ENCODE data around the gene ST6GALNAC6. TPM values are rescaled to one million over a fixed set of nuclear protein-coding genes. Genes with fewer than 3 reads are reported as not detected.
A peak's percentile ranks its signal among the peaks of the same experiment; 100 is the strongest.

Gene ST6GALNAC6
- total and polyA plus RNA-seq, 12 donors: 32.8 to 52.0 (median 42.5) TPM

DNA sequence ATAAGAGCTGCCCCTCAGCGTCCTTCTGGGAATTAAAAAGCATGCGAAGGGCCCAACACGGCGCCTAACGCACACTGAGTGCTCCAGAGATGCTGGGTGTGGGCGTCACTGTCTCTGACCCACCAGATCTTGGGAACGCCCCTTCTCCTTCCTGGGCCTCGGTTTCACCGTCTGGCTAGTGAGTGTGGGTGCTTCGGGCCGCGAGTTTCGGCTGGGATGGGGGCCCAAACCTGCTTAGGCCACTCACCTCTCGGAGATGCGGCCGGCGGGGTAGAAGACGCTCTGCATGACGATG lies 27.4 kb upstream of the ST6GALNAC6 start:
- Histone ChIP-seq H3K27me3 (peaks cover 6 to 86% (median 39%) of the 10 kb centered on the region in 7 donors), H3K4me1 (peaks cover 19 to 41% (median 33%) of the 10 kb centered on the region in 9 donors), H3K9me3 (no peaks in the 10 kb centered on the region), H3K4me3 (peak overlapping the region in 5 of 10 donors; percentile 1 to 36 (median 18)), H3K27ac (no peak overlapping the region), H3K36me3 (no peaks in the 10 kb centered on the region)
- no peak for ATAC-seq
- TF ChIP-seq, protein P1, sequence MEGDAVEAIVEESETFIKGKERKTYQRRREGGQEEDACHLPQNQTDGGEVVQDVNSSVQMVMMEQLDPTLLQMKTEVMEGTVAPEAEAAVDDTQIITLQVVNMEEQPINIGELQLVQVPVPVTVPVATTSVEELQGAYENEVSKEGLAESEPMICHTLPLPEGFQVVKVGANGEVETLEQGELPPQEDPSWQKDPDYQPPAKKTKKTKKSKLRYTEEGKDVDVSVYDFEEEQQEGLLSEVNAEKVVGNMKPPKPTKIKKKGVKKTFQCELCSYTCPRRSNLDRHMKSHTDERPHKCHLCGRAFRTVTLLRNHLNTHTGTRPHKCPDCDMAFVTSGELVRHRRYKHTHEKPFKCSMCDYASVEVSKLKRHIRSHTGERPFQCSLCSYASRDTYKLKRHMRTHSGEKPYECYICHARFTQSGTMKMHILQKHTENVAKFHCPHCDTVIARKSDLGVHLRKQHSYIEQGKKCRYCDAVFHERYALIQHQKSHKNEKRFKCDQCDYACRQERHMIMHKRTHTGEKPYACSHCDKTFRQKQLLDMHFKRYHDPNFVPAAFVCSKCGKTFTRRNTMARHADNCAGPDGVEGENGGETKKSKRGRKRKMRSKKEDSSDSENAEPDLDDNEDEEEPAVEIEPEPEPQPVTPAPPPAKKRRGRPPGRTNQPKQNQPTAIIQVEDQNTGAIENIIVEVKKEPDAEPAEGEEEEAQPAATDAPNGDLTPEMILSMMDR (IDR thresholded peaks at IDR 0.05): no peak
- WGBS, 2 donors: 9 to 15% methylated on average over 19 of the region's 19 CpGs
- DNase-seq: no peak
- intact Hi-C loops (cut with DNase I): loop anchor here in 5 of 10 donors (5.0 to 10.0 kb wide), 3 partner anchors 422 to 712 kb away; no protein-coding TSS in a partner anchor

DNA sequence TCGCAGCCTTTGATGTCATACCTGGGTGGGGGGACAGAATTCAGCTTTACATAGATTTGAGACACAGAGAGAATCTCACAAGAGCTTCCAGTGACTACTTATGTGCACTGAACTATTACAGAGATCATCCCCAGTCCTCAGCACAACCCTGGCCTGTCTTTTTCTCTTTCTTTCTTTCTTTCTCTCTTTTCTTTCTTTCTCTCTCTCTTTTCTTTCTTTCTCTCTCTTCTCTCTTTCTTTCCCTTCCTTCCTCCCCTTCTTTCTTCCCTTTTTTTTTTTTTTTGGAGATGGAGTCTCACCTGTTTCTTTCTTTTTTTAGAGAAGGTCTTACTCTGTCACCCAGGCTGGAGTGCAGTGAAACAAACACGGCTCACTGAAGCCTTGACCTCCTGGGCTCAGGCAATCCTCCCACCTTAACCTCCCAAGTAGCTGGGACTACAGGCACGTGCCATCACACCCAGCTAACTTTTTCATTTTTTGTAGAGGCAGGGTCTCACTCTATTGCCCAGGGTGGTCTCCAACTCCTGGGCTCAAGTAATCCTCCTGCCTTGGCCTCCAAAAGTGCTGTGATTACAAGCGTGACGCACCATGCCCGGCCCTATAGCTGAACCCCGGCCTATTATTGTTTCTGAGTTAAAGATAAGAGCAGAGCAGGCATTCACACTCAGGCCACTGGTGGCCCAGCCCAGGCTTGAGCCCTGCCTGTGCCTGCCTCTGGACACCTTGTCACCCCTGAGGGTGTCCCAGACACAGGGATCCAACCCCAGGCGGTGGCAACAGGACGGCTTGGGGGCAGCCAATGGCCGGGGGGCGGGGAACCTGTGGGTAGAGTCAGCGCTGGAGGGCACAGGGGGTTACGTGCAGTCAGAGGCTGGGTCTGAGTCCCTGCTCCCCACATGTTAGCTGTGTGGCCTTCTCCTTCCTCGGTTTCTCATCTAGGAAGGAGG lies 26.8 kb upstream of the ST6GALNAC6 start:
- WGBS, 2 donors: 63 to 79% methylated on average over 14 of the region's 14 CpGs
- no peaks in the 10 kb centered on the region for H3K36me3 ChIP-seq
- H3K9me3 ChIP-seq: no peaks in the 10 kb centered on the region
- intact Hi-C loops (cut with DNase I): loop anchor here in 5 of 10 donors (5.0 to 10.0 kb wide), 3 partner anchors 421 to 711 kb away; no protein-coding TSS in a partner anchor
- DNase-seq (no peak), ATAC-seq (no peak)
- peaks cover 17 to 42% (median 35%) of the 10 kb centered on the region in 9 donors for H3K4me1 ChIP-seq
- H3K27me3 ChIP-seq: peaks cover 6 to 86% (median 39%) of the 10 kb centered on the region in 7 donors
- no peak overlapping the region for H3K4me3 ChIP-seq
- TF ChIP-seq, protein P1 (IDR thresholded peaks at IDR 0.05): no peak
- no peak overlapping the region for H3K27ac ChIP-seq

DNA sequence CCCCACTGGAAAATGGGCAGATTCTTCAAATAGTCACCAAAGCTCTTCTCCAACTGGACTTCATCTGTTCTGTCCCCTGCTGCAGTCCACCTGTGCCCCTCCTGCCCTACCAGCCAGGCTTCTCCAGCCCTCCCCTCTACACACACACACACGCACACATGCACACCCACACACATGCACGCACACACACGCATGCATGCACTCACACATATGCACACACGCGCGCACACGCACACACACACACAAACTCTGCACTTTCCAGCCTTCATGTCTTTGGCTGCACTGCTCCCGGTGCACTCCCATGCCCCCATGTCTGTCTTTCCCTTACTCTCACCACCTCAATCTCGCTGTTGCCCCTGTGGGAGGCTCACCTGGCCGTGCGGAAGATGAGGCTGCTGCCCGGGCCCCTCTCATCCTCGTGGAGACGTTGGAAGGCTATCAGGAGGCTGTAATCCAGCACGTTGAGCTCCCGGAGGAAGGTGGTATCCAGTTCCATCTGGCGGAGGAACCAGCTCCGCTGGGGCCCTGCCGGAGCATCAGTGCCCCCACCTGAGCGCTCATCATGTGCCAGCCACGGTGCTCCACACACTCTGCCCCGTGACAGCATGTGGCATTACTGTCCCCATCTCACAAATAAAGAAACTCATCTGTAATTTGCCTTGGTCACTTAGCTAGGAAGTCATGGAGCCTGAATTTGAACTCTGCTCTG lies 25.5 kb upstream of the ST6GALNAC6 start:
- Histone ChIP-seq H3K27ac (no peak overlapping the region), H3K27me3 (peaks cover 6 to 73% (median 39%) of the 10 kb centered on the region in 7 donors), H3K36me3 (no peaks in the 10 kb centered on the region), H3K9me3 (no peaks in the 10 kb centered on the region), H3K4me3 (no peak overlapping the region), H3K4me1 (peaks cover 7 to 34% (median 26%) of the 10 kb centered on the region in 9 donors)
- no peak for DNase-seq
- WGBS, 2 donors: 86 to 88% methylated on average over 22 of the region's 22 CpGs
- intact Hi-C loops (cut with DNase I): loop anchor here (5.0 to 10.0 kb wide), 10 partner anchors 48 to 710 kb away; partner anchors contain the start of genes TOR2A (in 3 of the 10), CDK9 (in 2 of the 10) and AK1 (in 1 of the 10)
- ATAC-seq: no peak
- TF ChIP-seq, protein P1 (IDR thresholded peaks at IDR 0.05): no peak

DNA sequence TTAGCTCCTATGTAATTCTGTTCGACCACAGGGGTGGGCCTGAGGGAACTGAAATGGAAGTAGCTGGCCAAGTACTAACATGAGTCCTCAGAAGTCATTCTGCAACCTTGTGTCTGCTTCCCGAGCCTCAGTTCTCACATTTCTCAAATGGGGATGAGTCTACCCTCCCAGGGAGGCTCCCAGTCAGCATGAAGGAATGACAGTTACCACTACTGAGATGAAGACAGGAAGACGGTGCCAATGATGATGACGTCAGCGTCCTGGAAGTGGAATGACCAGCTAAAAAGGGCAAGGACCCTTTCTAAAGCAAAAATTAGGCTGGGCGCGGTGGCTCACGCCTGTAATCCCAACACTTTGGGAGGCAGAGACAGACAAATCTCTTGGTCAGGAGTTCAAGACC lies 24.4 kb upstream of the ST6GALNAC6 start:
- WGBS, 2 donors: 74 to 79% methylated on average over 8 of the region's 8 CpGs
- Histone ChIP-seq H3K36me3 (no peaks in the 10 kb centered on the region), H3K27me3 (peaks cover 6 to 61% (median 35%) of the 10 kb centered on the region in 7 donors), H3K9me3 (no peaks in the 10 kb centered on the region), H3K27ac (no peak overlapping the region), H3K4me1 (peaks cover 13 to 45% (median 32%) of the 10 kb centered on the region in 9 donors), H3K4me3 (no peak overlapping the region)
- intact Hi-C loops (cut with DNase I): loop anchor here (5.0 to 10.0 kb wide), 10 partner anchors 46 to 709 kb away; partner anchors contain the start of genes TOR2A (in 3 of the 10), CDK9 (in 2 of the 10) and AK1 (in 1 of the 10)
- ATAC-seq (no peak), DNase-seq (no peak)
- TF ChIP-seq, protein P1 (IDR thresholded peaks at IDR 0.05): no peak
